HUES48 (cell line): ENCODE measurements around the gene IRF2.

ENCODE experiments used
- H3K27ac ChIP-seq: one replicate; pipeline ENCODE4 v1.7.0; 2013; ENCODE audit warnings: low read depth, low read length, inconsistent platforms
- H3K27me3 ChIP-seq: 2 replicates; pipeline ENCODE4 v1.6.1; 2013; ENCODE audit warnings: mild to moderate bottlenecking, low read length; ENCODE audit not compliant: control insufficient read depth, insufficient read depth
- H3K36me3 ChIP-seq: 2 replicates; pipeline ENCODE4 v1.6.1; 2013; ENCODE audit warnings: low read length; ENCODE audit not compliant: control insufficient read depth, insufficient read depth
- H3K4me1 ChIP-seq: 2 replicates; pipeline ENCODE4 v1.6.1; 2013; ENCODE audit warnings: mild to moderate bottlenecking, low read length; ENCODE audit not compliant: control insufficient read depth, insufficient read depth
- H3K4me3 ChIP-seq: 2 replicates; pipeline ENCODE4 v1.5.1; 2013; ENCODE audit warnings: mild to moderate bottlenecking, low read depth, low read length
- H3K9ac ChIP-seq: 2 replicates; pipeline ENCODE4 v1.6.1; 2013; ENCODE audit warnings: mild to moderate bottlenecking, low read depth, low read length, moderate library complexity
- H3K9me3 ChIP-seq: 2 replicates; pipeline ENCODE4 v1.6.1; 2013; ENCODE audit warnings: low read length; ENCODE audit not compliant: control insufficient read depth, insufficient read depth

The IRF2 gene

DNA sequence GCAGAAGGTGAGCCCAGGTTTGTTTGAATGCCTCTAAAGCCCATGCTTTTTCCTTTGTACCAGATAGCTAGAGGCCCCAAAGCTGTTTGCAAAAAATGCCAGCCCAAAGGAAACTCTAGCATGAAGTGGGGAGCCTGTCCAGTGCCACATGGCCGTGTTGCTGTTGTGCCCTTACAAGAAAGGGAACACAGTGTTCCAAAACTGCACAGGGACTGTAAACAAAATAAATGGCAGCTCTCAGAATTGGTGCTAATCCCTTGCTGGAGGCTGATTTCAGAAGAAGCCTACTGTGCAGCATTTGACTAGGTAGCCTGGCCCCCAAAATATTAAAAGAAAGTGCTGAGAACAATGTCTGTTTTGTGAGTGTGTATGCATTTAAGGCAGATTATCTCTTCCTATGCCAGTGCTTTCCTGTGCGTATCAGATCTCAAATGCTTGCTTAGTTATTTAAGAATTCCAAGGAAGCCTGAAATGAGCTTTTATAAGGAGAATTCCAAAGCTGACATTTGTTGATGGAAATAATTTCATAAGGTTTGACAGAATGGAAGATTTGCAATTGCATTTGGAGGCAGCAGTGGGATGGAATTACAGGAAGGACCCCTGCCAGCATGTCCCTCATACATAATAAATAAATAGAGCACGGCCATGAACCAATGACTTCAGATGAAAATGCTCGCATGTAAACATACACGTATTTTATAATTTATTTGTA is 115.7 kb downstream of the IRF2 start:
- Histone ChIP-seq H3K36me3 (no peaks in the 10 kb centered on the region), H3K4me1 (0 out of 2 replicates have a peak, but pooled peaks cover 8% of the 10 kb centered on the region), H3K9me3 (no peaks in the 10 kb centered on the region), H3K9ac (no peak overlapping the region), H3K27me3 (no peaks in the 10 kb centered on the region), H3K4me3 (no peak overlapping the region), H3K27ac (no peak overlapping the region)

DNA sequence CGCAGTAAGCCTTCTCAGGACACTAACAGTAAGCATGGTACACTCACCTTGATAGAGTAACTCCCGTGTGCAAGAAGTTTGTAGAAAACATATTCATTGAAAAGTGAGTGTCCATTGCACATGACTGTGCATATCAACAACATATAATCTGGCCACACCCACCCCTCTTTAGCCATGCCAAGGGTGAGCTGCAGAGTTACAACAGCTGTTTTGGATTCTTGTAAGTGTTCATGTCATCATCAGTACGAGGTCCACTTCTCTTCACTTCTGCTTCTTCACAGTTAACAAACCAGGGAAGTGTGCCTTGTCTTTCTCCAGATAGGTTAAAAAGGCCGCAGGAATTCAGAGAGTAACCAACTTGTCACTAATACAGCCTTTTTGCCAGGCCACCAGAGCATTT is 116.6 kb downstream of the IRF2 start:
- 0 out of 2 replicates have a peak, but pooled peaks cover 8% of the 10 kb centered on the region for H3K4me1 ChIP-seq
- H3K36me3 ChIP-seq: no peaks in the 10 kb centered on the region
- H3K27ac ChIP-seq: no peak overlapping the region
- H3K9me3 ChIP-seq: no peaks in the 10 kb centered on the region
- H3K9ac ChIP-seq: no peak overlapping the region
- H3K27me3 ChIP-seq: no peaks in the 10 kb centered on the region
- H3K4me3 ChIP-seq: no peak overlapping the region

DNA sequence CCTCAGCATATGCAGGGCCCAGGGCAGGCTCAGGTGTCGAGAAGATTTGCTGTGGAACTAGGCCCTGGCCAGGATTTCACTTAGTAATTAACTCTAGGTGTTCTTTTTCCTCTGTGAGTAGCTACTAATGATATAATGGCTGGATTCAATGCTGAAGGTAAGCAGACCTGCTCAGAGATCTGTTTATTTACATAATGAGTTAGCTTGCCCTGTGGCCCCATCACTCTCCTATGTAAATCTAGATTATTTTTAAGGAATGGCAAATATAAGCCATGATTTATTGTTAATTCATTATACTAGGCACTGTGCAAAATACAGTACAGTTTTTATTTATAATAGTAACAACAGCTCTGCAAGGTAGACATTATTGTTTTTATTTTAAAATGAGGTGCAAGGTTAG is 117.2 kb downstream of the IRF2 start:
- no peaks in the 10 kb centered on the region for H3K36me3 ChIP-seq
- no peak overlapping the region for H3K4me3 ChIP-seq
- no peaks in the 10 kb centered on the region for H3K27me3 ChIP-seq
- no peaks in the 10 kb centered on the region for H3K9me3 ChIP-seq
- no peak overlapping the region for H3K9ac ChIP-seq
- H3K27ac ChIP-seq: no peak overlapping the region
- 0 out of 2 replicates have a peak, but pooled peaks cover 8% of the 10 kb centered on the region for H3K4me1 ChIP-seq

DNA sequence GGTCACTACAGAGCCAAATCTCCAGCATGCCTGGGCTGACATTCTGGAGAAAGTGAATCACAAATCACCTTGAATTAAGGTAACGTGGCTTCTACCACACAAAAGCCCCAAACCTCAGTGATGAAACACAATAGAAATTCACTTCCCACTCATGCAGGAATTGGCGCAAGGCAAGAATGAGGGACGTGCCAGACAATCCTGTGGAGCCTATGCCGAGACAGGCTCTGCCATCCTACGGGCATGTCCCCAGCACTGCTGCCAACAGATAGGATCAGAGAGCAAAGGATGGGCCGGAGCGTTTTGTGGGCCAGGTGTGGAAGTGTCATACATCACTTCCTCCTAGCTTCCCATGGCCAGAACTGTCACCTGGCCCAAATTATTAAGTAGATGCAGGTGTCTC is 118.0 kb downstream of the IRF2 start:
- H3K36me3 ChIP-seq: no peaks in the 10 kb centered on the region
- no peaks in the 10 kb centered on the region for H3K9me3 ChIP-seq
- 0 out of 2 replicates have a peak, but pooled peaks cover 8% of the 10 kb centered on the region for H3K4me1 ChIP-seq
- H3K4me3 ChIP-seq: no peak overlapping the region
- H3K27ac ChIP-seq: no peak overlapping the region
- H3K27me3 ChIP-seq: no peaks in the 10 kb centered on the region
- H3K9ac ChIP-seq: no peak overlapping the region

DNA sequence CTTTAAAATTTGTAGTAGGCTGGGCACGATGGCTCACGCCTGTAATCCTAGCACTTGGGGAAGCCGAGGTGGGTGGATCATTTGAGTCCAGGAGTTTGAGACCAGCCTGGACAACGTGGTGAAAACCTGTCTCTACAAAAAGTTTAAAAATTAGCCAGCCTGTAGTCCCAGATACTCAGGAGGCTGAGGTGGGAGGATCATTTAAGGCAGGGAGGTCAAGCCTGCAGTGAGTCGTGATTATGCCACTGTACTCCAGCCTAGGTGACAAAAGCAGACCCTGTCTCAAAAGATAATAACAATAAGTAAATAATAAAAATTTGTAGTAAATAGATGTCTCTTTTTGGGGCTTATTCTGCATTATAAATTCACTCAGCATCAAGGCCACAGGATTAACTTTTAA is 118.5 kb downstream of the IRF2 start:
- no peak overlapping the region for H3K9ac ChIP-seq
- H3K4me3 ChIP-seq: no peak overlapping the region
- H3K27ac ChIP-seq: no peak overlapping the region
- no peaks in the 10 kb centered on the region for H3K36me3 ChIP-seq
- no peaks in the 10 kb centered on the region for H3K9me3 ChIP-seq
- H3K4me1 ChIP-seq: 0 out of 2 replicates have a peak, but pooled peaks cover 8% of the 10 kb centered on the region
- no peaks in the 10 kb centered on the region for H3K27me3 ChIP-seq

GRCh38 chr4:184355111-184355604 is 119.2 kb downstream of the IRF2 start:
- Histone ChIP-seq H3K27me3 (no peaks in the 10 kb centered on the region), H3K27ac (no peak overlapping the region), H3K4me3 (no peak overlapping the region), H3K36me3 (no peaks in the 10 kb centered on the region), H3K9ac (no peak overlapping the region), H3K4me1 (0 out of 2 replicates have a peak, but pooled peaks cover 8% of the 10 kb centered on the region), H3K9me3 (no peaks in the 10 kb centered on the region)

DNA sequence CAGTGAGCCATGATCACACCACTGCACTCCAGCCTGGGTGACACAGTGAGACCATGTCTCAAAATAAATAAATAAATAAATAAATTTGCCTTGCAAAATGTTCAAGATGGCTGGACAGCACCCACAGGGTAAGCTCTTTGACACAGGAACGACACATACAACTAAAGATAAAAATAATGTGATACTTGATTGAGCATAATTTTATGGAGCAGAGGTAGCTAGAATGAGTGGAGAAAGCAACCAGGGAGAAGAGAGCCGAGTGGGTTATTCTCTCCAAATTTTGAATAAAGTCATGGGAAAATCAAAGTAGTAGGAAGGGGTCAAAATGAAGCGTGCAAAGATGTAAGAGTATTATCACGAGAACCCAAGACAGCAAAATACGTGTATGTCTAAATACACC is 121.5 kb downstream of the IRF2 start:
- Histone ChIP-seq H3K27me3 (no peaks in the 10 kb centered on the region), H3K36me3 (no peaks in the 10 kb centered on the region), H3K9me3 (no peaks in the 10 kb centered on the region), H3K9ac (no peak overlapping the region), H3K4me3 (no peak overlapping the region), H3K27ac (no peak overlapping the region), H3K4me1 (peaks cover 14% of the 10 kb centered on the region)

GRCh38 chr4:184351560-184352451 is 122.5 kb downstream of the IRF2 start:
- no peak overlapping the region for H3K9ac ChIP-seq
- H3K27me3 ChIP-seq: no peaks in the 10 kb centered on the region
- H3K27ac ChIP-seq: no peak overlapping the region
- no peaks in the 10 kb centered on the region for H3K36me3 ChIP-seq
- no peak overlapping the region for H3K4me3 ChIP-seq
- H3K9me3 ChIP-seq: no peaks in the 10 kb centered on the region
- H3K4me1 ChIP-seq: peaks cover 25% of the 10 kb centered on the region

DNA sequence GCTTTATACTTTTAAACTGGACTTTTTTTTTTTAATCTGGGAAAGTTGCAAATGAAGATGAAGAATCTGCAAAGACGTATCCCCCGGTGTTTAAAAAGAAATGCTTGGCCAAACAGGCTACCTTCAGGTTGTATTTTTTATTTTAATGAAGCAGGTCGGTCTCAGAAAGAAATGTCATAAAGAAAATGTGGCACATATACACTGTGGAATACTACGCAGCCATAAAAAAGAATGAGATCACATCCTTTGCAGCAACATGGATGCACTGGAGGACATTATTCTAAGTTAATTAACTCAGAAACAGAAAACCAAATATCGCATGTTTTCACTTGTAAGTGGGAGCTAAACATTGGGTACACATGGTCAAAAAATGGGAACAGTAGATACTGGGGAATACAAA is 123.4 kb downstream of the IRF2 start:
- H3K4me1 ChIP-seq: peaks cover 26% of the 10 kb centered on the region
- no peaks in the 10 kb centered on the region for H3K27me3 ChIP-seq
- H3K36me3 ChIP-seq: no peaks in the 10 kb centered on the region
- no peaks in the 10 kb centered on the region for H3K9me3 ChIP-seq
- no peak overlapping the region for H3K27ac ChIP-seq
- no peak overlapping the region for H3K4me3 ChIP-seq
- no peak overlapping the region for H3K9ac ChIP-seq

DNA sequence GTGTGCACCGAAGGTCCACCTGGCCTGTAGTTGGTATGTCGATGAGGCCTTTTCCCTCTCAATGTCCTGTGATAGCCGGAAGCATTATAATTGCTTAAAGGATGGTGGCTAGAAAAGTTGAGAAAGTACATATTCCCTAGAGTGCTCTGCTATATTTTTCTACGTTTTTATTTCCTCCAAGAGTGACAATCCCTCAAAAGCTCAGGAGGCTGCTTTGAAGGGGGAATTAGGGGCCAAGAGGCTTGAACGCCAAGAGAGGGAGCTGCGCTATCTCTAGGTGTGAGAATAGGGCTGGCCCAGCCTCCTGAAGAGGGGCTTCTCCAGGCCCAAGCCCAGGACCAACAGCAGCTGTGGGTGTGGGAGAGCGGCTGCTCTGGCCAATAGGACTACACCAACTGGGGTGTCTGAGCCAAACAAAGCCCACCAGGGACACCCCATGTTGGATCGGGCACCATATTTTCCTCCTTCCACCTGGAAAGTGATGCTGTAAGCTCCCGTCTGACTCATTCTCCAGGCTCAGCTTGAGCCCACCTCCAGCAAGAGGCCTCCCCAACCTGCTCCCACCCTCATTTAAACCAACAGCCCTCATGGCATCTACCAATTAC is 124.0 kb downstream of the IRF2 start:
- peaks cover 26% of the 10 kb centered on the region for H3K4me1 ChIP-seq
- H3K27me3 ChIP-seq: no peaks in the 10 kb centered on the region
- no peaks in the 10 kb centered on the region for H3K36me3 ChIP-seq
- H3K9ac ChIP-seq: no peak overlapping the region
- H3K9me3 ChIP-seq: no peaks in the 10 kb centered on the region
- no peak overlapping the region for H3K27ac ChIP-seq
- H3K4me3 ChIP-seq: no peak overlapping the region
